GM20431 (cell line): Measurements from ENCODE around the gene WDR54.
"Not testable (repeated sequence)": the region's sequence is repeated elsewhere in the genome, so short reads cannot be mapped to it uniquely, and the experiment has no call there.

Experiments
- in situ Hi-C: fragments of 300-500 bp; cut with MseI, MboI; formaldehyde crosslinking; loops from one replicate; pipeline ENCODE4 v1.15.0; 2020; ENCODE audit warnings: low sequenced_read_pairs; ENCODE audit not compliant: unreplicated experiment

WDR54 gene

DNA sequence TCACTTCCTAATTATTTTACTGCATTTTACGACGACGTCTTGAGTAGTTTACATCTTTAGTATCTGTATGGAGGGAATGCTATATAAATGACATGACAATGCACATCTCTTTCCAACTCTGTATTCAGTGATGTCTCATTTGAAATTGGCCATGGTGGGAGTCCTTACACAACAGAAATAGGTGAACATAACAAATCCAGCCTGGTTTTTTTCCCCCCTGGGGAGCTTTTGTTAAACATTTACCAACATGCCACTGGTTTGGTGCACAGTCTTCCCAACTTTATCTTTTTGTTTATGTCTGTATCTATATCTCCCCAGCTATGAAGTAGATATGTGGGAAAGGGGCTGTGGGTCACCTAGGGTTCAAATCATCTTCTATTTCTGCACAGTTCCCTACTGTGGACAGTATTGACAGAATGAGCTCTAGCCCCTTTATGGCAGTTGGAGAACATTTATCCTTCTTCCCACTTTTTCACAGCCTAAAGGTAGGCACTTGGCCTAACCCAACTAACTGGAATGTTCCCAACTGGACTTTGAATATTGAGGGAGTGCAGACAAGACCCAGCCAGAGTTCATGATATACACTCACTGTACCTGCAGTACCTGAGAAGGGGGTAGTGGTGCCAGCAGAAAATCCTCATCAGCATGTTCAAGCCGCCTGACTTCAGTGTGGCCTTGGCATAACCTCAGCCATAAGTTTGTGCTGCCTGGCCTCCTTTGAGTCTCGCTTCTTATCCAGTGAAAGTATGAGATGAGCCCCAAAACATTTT, 25.9 kb downstream of the WDR54 start:
- in situ Hi-C loops = no loop called here

DNA sequence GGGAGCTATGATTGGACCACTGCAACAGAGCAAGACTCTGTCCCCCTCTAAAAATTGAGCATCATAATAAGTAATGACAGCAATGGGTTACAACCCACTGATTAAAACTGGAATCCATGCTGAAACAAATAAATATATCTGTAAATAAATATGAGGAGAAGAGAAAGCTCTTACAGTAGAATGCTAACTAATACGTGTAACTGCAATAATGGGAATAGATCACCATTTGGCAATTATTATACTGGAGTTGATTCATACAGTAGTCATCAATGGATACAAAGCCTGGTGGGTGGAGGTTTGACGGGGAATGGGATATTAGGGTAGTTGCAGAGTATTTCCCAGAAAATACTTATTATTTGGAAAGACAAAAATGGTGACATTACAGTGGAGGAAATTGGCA, 27.2 kb downstream of the WDR54 start:
- in situ Hi-C loops = no loop called here

DNA sequence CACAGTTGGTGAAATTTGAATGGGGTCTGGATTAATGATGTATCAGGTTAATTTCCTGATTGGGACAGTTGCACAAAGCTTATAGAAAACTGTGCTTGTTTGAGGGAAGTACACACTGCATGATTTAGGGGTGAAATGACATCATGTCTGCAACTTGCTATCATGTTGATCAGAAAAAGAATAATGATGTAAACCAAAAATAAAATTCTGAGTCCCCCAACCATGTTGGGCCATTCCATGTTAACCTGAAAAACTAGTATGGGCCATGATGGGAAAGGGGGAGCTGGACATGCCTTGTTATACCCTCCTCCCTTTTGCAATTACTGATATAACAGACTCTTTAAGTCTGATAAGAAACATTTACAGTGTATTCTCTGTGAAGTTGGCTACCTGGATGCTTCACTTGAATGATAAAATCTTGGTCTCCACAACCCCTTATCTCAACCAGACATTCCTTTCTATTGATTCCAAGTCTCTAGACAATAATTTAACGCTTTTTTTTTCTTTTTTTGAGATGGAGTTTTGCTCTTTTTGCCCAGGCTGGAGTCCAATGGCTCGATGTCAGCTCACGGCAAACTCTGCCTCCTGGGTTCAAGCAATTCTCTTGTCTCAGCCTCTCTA, 29.1 kb downstream of the WDR54 start:
- in situ Hi-C loops = no loop called here

DNA sequence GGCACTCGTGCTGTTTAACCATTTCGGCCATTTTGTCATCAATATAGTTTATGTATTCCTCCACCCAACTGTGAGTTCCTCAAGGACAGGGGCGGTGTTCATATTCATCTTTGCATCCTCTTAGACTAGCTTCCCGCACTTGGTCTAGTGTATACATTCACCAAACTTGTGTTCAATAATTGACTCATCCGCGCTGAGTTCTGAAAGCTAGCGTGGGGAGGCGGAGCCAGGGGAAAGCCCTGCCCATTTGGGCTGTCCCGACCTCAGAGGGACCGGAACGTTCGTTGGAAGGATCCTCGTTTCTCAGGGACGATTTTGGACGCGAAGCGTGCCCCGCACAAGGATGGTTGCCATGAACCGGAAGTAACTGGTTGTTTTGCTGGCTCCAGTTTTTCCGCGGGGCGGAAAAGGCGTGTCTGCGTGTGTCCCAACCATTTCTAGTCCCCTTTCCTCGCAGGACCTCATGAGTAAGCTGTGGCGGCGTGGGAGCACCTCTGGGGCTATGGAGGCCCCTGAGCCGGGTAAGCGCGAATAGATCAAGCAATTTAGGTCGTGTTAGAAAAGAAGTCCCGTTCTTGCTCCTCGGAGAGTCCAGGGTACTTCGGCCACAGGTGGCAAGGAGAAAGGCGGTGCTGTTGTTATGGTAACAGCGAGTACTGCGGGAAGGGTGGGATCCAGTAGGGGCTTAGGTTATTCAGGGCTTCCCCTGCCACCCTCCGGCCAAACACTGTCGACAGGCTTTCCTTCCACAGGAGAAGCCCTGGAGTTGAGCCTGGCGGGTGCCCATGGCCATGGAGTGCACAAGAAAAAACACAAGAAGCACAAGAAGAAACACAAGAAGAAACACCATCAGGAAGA, 33.4 kb downstream of the WDR54 start, which contains the start of gene INO80B:
Gene INO80B (plus strand): TSS at position 434 of the 858 bp plus-strand sequence. CDS start 30 bp downstream, at position 464.
- in situ Hi-C loops = no loop called here

DNA sequence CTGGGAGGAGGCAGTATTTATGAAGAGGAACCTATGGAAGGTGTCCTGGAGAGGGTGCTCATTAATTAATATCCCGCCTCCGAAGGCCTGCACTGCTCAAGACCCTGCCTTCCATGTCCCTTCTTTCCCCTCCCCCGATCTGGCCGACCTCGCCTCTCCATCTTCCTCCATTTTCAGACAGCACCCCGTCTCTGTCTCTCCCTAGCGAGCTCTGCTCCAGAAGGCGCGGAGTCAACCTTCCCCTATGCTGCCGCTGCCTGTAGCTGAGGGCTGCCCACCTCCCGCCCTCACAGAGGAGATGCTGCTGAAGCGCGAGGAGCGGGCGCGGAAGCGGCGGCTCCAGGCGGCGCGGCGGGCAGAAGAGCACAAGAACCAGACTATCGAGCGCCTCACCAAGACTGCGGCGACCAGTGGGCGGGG, 35.6 kb downstream of the WDR54 start:
- in situ Hi-C loops = no loop called here

DNA sequence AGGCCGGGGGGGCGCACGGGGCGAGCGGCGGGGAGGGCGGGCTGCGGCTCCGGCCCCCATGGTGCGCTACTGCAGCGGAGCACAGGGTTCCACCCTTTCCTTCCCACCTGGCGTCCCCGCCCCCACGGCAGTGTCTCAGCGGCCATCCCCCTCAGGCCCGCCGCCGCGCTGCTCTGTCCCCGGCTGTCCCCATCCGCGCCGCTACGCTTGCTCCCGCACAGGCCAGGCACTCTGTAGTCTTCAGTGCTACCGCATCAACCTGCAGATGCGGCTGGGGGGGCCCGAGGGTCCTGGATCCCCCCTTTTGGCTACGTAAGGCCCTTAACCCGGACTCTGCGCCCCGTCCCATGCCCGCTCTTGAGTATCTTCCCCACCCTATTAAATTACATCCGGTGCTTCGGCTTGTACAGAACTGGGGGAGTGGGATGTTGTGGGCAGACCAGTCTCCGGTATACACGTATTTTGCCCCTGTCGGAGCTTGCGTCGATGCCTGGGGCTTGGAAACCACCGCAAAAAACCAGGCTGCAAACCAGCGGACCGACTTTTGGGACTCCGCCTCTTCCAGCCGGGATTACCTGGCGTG, 36.1 kb downstream of the WDR54 start:
- in situ Hi-C loops = no loop called here

DNA sequence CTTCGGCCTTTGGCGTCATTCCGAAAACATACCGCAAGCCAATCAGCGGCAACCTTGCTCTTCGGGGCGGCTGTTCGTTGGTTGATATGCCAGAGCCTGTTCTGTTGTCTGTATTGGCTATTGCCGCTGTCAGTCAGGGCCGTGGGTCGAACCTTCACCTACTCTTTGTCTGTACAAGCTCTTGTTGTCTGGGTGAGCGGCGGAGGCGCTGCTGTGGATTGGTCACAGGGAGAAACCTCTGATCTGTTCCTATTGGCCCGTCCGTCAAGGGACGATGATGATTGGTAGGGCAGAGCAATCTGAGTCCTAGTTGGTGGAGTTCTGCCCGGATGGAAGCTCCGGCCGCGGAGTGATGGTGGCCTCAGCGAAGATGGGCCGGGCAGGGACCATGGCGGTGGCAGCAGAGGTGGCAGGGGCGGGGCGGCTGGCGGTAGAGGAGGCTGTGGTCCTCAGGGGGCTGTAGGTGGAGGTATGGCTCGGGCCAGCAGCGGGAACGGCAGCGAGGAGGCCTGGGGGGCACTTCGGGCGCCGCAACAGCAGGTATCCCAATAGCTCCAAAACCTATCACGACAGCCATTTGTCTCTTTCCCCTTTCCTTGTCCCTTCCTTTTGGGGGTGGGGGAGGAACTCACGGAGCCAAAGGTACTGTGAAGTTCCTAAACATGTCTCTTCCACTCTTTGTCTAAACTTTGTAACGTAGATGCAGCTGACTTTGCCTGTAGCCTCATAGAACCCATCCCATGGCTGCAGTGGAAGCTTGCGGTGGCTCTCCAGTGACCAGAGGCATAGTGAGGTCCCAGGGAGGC, 36.8 kb downstream of the WDR54 start, which contains the start of gene WBP1:
Gene WBP1 (plus strand): TSS at position 307 of the 806 bp plus-strand sequence. CDS start 165 bp downstream, at position 472.
- in situ Hi-C loops = no loop called here

DNA sequence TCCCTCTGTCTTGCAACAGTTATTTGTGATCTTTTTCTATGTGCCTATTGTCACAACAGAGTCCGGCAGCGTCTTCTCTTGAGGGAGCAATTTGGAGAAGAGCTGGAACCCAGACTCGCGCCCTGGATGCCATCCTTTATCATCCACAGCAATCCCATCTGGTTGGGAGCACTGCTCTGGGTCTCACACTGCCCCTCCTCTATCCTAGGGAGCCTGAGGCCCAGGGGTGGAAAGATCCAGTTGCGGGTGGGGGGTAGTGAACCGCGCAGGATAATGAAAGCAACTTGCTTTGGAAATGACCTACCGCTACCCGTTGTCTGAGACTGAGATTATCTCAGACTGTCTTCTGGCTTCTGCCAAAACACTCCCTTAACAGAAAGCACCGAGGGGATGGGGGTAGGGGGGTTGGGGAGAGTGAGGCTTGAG, 37.4 kb downstream of the WDR54 start:
- in situ Hi-C loops = no loop called here

DNA sequence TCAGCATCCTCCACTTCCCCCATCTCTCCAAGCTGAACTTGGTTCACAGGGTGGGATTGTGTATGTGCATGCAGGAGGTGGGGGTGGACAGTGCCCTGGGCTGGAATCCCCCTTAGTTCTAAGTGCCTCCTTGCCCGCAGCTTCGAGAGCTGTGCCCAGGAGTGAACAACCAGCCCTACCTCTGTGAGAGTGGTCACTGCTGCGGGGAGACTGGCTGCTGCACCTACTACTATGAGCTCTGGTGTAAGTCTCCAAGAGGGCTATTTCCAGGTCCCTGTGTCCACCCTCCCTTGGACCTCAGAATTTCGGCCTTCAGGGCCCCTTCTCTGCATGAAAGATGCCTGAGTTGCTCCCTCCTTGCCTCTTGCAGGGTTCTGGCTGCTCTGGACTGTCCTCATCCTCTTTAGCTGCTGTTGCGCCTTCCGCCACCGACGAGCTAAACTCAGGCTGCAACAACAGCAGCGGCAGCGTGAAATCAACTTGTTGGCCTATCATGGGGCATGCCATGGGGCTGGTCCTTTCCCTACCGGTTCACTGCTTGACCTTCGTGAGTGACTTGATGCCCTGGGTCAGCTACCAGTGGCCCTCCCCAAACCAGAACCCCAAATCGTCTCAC, 38.1 kb downstream of the WDR54 start:
- in situ Hi-C loops = not testable (repeated sequence)

DNA sequence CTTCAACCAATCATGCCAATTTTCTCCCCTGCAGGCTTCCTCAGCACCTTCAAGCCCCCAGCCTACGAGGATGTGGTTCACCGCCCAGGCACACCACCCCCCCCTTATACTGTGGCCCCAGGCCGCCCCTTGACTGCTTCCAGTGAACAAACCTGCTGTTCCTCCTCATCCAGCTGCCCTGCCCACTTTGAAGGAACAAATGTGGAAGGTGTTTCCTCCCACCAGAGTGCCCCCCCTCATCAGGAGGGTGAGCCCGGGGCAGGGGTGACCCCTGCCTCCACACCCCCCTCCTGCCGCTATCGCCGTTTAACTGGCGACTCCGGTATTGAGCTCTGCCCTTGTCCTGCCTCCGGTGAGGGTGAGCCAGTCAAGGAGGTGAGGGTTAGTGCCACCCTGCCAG, 38.7 kb downstream of the WDR54 start:
- in situ Hi-C loops = not testable (repeated sequence)

DNA sequence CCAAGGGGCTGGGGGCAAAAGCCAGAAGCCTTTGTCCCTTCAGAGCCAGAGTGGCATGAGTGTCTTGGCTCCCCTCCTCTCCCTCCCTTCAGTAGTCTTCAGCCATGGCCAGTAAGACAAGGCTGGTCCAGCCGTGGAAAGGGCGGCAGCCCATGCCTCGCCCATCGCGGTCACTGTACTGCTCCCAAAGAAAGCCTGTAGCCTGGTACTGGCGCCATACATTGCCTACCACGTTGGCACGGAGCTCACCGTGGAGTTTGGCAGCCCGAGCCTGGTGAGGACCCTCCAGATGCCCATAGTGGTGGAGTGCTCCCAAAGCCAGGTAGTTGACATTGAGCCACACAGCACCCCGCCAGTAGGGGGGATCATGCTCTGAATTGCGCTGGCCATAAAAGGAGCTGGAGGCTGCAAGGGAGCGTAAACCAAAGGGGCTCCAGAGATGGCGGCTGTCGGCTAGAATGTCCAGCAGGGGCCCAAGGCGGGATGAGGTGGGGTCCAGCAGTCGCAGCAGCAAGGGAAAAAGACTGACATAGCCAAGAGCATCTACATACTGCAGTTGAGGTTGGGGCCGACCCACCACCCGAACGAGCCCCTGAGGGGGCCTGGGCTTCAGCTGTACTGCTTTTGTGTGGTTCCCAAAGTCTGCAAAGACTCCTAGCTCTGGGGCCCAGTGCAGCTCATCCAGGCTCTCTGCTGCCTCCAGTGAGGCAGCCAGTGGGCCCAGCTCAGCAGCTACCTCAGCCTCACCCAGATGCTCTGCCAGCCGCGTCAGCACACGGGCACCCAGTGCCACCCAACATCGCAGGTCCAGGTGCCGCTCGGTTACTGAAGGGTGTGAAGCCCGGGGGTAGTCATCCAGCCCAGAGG, 39.9 kb downstream of the WDR54 start:
- in situ Hi-C loops = no loop called here

DNA sequence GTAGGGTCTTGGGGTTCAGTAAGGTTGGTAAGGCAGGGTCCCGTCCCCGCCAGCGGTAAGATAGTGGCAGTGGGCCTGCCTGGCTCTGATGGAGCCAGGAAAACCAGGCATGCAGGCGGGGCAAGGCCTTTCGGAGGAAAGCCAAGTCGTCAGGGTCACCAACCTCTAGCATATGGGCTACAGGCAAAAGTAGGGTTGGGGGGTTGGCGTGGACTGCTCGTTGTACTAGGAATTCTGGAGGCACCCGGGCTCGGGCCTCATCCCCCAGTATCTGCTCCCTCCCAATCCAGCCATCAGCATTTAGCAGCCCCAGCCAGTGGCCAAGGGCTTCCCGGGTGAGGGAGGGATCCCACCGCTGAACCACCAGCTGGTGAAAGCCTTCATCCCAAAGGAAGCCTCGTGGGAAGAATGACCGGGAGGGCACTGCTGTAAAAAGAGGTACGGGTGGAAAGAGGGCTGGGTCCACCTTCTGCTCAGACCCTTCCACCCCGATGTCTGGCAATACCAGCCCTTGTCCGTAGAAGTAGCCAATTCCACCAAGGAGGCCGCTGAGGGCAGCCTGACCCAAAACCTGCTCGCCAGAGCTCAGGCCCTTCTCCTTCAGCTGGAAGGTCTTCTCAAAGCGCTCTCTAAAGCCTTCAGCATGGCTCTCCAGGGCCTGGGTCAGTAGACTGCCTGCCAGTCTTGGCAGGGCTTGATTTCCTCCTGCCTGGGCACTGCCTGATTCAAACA, 40.7 kb downstream of the WDR54 start:
- in situ Hi-C loops = no loop called here

DNA sequence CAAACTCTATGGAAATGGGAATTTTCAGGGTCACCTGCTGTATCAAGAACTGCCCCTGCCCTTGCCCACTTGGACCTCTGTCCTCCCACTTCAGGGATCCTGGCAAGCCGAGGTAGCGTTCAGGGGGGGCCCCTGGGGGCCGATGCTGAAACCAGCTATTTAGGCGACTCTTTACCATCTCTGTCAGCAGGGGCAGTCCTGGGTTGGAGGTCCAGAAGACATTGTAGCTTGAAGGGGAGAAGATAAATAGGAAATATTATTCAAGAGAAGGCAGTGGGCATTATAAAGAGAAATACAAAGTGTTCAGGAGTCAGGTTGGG, 41.2 kb downstream of the WDR54 start:
- in situ Hi-C loops = no loop called here

DNA sequence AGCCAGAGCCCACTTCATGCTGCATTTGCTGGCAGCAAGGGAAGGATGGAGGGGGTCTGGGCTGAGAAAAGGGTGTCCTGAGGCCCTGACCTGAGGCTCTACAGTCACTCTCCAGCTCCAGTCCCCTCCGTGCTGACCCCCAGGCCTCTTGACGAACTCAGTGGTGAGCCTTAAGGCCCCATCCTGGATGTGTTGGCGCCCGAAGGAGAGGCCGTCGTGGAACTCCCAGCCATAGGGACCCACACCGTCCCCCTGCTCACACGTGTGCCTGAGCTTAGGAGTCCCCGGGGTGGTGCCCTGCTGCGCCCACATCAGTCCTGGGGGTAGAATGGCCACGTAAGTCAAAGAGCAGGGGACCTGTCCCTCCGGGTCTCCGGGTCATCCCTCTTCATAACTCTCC, 42.9 kb downstream of the WDR54 start:
- in situ Hi-C loops = no loop called here

DNA sequence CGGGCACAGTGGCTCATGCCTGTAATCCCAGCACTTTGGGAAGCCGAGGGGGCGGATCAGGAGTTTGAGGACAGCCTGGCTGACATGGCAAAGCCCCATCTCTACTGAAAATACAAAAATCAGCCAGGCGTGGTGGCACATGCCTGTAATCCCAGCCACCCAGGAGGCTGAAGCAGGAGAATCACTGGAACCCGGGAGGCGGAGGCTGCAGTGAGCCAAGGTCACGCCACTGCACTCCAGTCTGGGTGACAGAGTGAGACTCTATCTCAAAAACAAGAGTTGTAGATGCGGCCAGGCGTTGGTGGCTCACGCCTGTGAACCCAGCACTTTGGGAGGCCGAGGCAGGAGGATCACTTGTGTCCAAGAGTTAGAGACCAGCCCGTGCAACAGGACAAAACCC, 49.2 kb downstream of the WDR54 start:
- in situ Hi-C loops = not testable (repeated sequence)

DNA sequence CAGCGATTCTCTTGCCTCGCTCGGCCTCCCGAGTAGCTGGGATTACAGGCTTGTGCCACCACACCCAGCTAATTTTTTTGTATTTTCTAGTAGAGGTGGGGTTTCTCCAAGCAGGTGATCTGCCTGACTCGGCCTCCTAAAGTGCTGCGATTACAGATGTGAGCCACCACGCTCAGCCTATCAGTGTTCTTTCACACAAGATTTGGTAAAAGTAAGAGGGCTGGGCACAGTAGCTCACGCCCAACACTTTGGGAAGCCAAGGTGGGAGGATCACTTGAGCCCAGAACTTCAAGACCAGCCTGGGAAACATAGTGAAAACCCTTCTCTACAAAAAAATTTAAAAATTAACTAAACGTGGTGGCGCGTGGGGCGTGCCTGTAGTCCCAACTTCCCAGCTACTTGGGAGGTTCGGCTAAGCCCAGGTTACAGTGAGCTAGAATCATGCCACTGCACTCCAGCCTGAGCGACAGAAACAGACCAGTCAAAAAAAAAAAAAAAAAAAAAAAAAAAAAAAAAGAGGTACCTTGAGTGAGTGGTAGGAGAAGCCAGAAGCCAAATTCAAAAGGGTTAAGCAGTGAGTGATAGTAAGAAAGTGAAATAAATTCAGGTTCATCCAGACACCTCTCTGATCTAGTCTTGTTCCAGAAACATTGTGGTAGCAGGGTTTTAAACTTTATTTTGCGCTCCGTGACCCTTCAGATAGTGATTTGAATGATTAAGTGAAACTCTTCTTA, 50.0 kb downstream of the WDR54 start:
- in situ Hi-C loops = no loop called here
